PC-3 (cell line): ENCODE data around the gene KRT80.

Experiments
- CTCF ChIP-seq: fragments of 300-600 bp; sonication (generic); conservative IDR thresholded peaks from 2 replicates; pipeline ENCODE4 v1.5.1; 2017; ENCODE audit warnings: antibody characterized with exemption, low read depth, mild to moderate bottlenecking, low read length
- EZH2 ChIP-seq: fragments of 300-600 bp; sonication (generic); IDR thresholded peaks from one replicate; pipeline ENCODE4 v1.6.1; 2017; ENCODE audit warnings: antibody characterized with exemption, mild to moderate bottlenecking, low read length; ENCODE audit not compliant: unreplicated experiment
- EZH2phosphoT487 ChIP-seq: fragments of 300-600 bp; sonication (generic); IDR thresholded peaks from 2 replicates; pipeline ENCODE4 v1.6.1; 2018; ENCODE audit warnings: mild to moderate bottlenecking, antibody characterized with exemption, low read length, borderline replicate concordance

GRCh38 chr12:52210186-52210924 lies 18.5 kb upstream of the KRT80 start:
- TF ChIP-seq CTCF, result no peak
- no peak for TF ChIP-seq EZH2
- no peak for TF ChIP-seq EZH2phosphoT487
